ENCODE results near the gene HOXA7.
A peak's percentile ranks its signal among the peaks of the same experiment; 100 is the strongest.

The HOXA7 gene

DNA sequence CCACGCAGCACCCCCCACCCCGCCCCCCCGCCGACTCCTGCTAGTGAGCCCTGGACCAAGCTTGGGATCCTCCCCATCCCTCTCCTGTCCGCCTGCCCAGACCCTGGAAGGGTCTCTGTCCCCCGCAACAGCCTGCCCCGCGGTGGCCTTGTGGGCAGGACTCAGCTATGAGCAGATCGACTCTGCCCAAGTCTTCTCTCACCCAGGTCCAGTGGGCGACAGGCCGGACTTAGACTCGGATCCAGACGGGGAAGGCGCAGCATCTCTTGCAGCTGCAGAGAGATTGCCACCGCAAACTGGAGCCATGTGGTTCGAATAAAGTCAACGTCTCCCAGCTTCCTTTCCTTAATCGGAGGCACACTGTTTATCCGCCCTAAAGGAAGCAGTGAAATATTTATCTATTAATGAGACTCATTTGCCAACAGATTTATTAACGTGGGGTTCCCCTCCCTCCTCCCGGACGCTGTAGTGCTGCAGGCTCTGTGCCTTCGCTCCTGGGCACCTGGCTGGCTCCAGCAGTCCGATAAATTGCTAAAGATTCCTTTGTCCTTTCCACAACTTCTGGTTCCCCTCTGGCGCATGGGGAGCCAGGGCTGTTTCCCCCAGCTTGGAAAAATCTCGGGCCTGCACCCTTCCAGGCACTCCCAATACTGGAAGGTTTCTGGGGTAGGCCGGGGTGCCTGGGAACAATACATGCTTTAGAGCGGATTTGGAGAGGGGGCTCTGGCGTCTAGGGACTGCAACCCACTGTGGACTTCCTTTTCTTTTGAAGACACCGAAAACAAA lies 634 bp upstream of the HOXA7 start:
- H3K4me3 ChIP-seq (replicated peaks; ENCODE audit: low read depth, low read length), result peak overlapping the region; percentile 60
- no peak for DNase-seq (ENCODE audit: extremely low read depth, low read depth)
- TF ChIP-seq, protein P1, sequence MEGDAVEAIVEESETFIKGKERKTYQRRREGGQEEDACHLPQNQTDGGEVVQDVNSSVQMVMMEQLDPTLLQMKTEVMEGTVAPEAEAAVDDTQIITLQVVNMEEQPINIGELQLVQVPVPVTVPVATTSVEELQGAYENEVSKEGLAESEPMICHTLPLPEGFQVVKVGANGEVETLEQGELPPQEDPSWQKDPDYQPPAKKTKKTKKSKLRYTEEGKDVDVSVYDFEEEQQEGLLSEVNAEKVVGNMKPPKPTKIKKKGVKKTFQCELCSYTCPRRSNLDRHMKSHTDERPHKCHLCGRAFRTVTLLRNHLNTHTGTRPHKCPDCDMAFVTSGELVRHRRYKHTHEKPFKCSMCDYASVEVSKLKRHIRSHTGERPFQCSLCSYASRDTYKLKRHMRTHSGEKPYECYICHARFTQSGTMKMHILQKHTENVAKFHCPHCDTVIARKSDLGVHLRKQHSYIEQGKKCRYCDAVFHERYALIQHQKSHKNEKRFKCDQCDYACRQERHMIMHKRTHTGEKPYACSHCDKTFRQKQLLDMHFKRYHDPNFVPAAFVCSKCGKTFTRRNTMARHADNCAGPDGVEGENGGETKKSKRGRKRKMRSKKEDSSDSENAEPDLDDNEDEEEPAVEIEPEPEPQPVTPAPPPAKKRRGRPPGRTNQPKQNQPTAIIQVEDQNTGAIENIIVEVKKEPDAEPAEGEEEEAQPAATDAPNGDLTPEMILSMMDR (IDR thresholded peaks at IDR 0.05; ENCODE audit: low read depth, low read length, missing control alignments), result no peak

DNA sequence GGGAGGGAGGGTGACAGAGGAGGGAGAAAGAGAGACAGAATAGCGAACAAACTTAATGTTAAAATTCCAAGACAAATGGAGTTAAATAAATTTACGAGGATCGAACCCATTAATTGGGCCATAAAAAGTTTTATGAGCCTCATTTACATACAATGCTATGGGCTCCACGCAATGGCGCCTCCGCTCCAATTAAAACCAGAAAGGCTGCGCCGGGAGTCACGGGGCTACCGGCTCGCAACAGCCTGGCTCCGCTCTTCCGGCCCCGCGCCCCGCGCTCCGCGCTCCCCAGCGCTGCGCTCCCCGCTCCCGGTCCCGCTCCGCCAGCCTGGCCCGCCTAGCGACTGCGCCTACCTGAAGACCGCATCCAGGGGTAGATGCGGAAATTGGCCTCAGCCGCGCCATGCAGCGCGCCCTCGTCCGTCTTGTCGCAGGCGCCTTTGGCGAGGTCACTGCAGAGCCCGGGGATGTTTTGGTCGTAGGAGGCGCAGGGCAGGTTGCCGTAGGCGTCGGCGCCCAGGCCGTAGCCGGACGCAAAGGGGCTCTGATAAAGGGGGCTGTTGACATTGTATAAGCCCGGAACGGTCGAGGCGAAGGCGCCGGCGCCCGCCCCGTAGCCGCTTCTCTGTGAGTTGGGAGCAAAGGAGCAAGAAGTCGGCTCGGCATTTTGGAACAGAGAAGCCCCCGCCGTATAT lies 513 bp downstream of the HOXA7 start:
- DNase-seq (ENCODE audit: extremely low read depth, low read depth), result no peak
- TF ChIP-seq, protein P1 (IDR thresholded peaks at IDR 0.05; ENCODE audit: low read depth, low read length, missing control alignments), result no peak
- H3K4me3 ChIP-seq (replicated peaks; ENCODE audit: low read depth, low read length), result peak overlapping the region; percentile 60

DNA sequence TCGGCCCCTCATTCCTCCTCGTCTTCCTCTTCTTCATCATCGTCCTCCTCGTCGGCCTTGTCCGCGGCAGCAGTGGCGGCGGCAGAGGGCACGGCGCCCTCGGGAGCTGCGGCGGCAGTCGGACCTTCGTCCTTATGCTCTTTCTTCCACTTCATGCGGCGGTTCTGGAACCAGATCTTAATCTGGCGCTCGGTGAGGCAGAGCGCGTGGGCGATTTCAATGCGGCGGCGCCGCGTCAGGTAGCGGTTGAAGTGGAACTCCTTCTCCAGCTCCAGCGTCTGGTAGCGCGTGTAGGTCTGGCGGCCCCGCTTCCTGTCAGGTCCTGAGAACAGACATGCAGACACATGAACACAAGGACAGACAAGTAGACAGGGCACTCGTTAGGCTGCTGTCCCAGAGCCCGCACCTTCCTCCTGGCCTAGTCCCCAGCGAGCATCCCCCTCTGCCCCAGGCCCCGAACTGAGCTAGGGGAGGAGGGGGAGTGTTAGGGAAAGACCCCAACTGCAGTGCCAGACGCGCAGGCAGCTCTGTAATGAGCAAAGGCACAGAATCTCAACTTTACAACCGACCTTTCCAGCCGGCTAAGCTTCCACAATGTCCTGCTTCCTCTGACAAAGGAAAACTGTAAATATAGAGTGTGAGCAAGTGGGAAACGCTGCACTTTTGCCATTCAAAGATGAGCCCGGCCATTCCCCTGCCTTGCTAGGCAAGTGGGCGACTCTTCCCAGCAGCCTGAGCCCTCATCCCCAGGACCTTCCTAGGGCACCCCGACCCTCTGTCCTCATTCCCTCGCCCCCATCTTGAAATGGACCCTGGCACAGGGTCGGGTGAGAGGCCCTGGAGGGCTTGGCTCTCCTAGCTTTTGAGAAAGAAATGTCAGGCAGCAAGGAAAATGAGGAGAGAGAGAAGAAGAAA lies 1.3 kb downstream of the HOXA7 start:
- TF ChIP-seq, protein P1 (IDR thresholded peaks at IDR 0.05; ENCODE audit: low read depth, low read length, missing control alignments), result no peak
- H3K4me3 ChIP-seq (replicated peaks; ENCODE audit: low read depth, low read length), result peak overlapping the region; percentile 60
- no peak for DNase-seq (ENCODE audit: extremely low read depth, low read depth)

- no peak for DNase-seq (ENCODE audit: extremely low read depth, low read depth)
- no peak overlapping the region for H3K4me3 ChIP-seq (replicated peaks; ENCODE audit: low read depth, low read length)
- TF ChIP-seq, protein P1 (IDR thresholded peaks at IDR 0.05; ENCODE audit: low read depth, low read length, missing control alignments), result no peak
These were observed 2.1 kb downstream of the HOXA7 start for GRCh38 chr7:27154369-27154768.

GRCh38 chr7:27153526-27153925 lies 2.9 kb downstream of the HOXA7 start:
- TF ChIP-seq, protein P1 (IDR thresholded peaks at IDR 0.05; ENCODE audit: low read depth, low read length, missing control alignments), result no peak
- no peak overlapping the region for H3K4me3 ChIP-seq (replicated peaks; ENCODE audit: low read depth, low read length)
- no peak for DNase-seq (ENCODE audit: extremely low read depth, low read depth)

- TF ChIP-seq, protein P1 (IDR thresholded peaks at IDR 0.05; ENCODE audit: low read depth, low read length, missing control alignments), result no peak
- DNase-seq (ENCODE audit: extremely low read depth, low read depth), result no peak
- H3K4me3 ChIP-seq (replicated peaks; ENCODE audit: low read depth, low read length), result peak overlapping the region; percentile 50
These were observed 3.5 kb downstream of the HOXA7 start for GRCh38 chr7:27152816-27153442.
